22Rv1 (cell line): ENCODE results near the gene ETFB.

Experiments used
- H3K27ac ChIP-seq: fragments of 450-650 bp; 2 replicates; pipeline ENCODE4 v1.5.1; 2017
- ZFX ChIP-seq: fragments of 450-650 bp; IDR thresholded peaks from 2 replicates; pipeline ENCODE4 v1.6.1; 2017; ENCODE audit warnings: antibody characterized with exemption, borderline replicate concordance
- TF ChIP-seq, protein P1 (sequence below): fragments of 450-650 bp; IDR thresholded peaks from 2 replicates; pipeline ENCODE4 v1.5.1; 2017; ENCODE audit warnings: mild to moderate bottlenecking

The ETFB gene

DNA sequence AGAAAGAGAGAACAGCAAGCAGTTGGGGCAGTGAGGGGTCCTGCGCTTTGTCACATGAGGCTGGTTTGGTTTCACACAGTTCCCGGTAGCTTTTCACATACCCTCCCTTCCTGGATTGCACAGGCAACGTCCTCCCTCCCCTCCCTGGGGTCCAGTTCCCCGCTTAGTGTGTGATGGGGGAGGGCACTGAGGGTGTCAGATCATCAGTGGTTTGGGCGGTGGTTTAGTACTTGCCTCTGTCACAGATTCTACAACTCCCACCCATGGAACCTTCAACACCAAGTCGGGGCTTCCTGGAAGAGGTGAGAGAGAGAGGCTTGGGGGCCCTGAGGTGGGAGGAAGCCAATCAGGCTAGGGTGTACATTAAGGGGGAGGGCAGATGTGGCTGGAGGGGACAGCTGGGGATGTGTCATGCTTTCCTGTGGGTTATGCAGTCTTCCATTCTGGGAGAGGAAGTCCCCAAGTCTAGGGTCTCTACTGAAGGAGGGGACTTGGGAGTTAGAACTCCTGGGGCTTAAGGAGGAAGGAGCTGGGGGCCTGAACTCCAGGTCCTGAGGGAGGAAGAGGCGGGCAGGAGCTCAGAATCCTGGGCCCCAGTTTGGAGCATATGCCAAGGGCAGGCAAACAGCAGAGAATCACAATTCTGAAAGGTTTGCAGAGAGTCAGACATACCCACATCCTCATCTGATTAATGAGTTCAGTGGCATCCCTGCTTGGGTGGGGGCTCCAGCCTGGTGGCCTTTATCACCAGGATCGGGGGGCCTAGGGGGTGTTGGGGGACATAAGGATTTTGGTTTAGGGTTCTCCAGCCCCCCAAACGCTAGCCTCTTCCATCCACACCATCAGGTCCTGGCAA, 6.7 kb upstream of the ETFB start, which contains the start of gene NKG7:
NKG7 (minus strand) TSS at position 6 of the 856 bp plus-strand sequence. CDS start 119 bp downstream, outside the sequence.
- no peak within 1 kb of the TSS for H3K27ac ChIP-seq
- TF ChIP-seq, protein P1, sequence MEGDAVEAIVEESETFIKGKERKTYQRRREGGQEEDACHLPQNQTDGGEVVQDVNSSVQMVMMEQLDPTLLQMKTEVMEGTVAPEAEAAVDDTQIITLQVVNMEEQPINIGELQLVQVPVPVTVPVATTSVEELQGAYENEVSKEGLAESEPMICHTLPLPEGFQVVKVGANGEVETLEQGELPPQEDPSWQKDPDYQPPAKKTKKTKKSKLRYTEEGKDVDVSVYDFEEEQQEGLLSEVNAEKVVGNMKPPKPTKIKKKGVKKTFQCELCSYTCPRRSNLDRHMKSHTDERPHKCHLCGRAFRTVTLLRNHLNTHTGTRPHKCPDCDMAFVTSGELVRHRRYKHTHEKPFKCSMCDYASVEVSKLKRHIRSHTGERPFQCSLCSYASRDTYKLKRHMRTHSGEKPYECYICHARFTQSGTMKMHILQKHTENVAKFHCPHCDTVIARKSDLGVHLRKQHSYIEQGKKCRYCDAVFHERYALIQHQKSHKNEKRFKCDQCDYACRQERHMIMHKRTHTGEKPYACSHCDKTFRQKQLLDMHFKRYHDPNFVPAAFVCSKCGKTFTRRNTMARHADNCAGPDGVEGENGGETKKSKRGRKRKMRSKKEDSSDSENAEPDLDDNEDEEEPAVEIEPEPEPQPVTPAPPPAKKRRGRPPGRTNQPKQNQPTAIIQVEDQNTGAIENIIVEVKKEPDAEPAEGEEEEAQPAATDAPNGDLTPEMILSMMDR, result no peak
- no peak for TF ChIP-seq ZFX

DNA sequence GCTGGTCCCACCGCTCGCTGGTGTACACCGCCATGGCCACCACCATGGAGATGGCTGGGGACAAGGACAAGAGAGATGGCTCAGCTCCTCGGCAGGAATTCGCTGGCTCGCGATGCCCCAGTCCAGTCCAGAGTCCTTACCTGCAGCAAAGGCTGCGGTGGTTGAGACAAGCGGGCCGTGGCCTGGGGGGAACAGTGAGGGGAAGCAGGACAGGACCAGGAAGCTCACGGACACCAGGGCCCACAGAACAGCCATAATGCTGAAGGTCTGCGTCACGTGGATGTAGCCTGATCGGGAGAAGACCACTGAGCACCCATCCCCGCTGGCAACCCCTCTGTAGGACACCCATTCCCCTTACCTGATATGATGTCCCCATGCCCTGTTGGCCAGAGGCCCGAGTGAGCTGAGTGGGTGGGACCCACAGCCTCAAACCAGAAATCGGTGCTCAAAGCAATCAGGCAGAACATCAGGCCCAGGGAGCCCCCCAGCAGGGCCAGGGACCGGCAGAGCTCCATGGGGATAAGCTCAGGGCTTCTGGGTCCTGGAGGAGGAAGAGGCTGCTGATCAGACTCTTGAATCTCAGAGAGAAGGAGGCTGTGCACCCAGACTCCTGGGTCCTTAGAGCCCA, 5.9 kb upstream of the ETFB start:
- H3K27ac ChIP-seq, result no peak overlapping the region
- TF ChIP-seq, protein P1, result no peak
- TF ChIP-seq ZFX, result no peak

DNA sequence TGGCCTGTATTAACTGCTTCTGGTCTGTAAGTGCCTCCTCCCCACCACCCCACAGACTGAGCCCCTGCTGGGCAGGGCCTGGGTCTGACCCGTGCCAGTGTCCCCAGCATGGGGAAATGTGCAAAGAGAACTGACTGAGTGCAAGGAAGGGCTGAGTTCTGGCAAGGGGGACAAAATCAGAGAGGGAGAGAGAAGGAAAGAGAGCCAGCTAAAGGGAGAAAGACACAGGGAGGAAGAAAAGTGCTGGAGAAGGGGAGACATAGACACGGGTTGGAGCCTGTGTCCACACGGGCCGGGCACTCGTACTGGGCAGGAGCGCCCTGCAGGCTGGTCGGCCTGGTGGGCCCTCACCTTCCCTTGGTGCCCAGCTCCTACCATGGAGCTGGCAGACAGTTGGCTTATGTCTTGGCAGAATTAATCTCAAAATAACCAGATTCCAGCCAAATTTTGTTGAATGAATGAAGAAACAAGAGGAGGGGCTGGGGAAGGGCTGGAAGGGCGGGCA, 5.0 kb upstream of the ETFB start:
- H3K27ac ChIP-seq, result no peak overlapping the region
- no peak for TF ChIP-seq ZFX
- TF ChIP-seq, protein P1, result no peak

DNA sequence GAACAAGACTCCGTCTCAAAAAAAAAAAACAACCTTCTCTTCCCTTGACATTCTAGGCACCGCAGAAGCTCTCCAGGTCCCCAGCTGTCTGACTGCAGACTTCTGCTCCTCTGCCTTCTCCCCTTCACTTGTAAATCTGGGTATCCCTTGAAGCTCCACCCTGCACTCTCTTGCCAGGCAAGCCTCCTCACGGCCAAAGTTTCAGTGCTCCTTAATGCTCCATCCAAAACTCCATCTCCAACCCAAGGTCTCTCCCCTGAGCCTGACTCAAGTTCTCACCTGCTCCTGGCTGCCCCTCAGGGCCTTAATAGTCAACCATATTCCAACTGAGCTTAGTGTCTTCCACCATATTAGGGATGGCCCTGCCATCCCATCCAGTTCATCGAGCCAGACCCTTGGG, 4.0 kb upstream of the ETFB start:
- TF ChIP-seq, protein P1, result no peak
- TF ChIP-seq ZFX, result no peak
- H3K27ac ChIP-seq, result no peak overlapping the region

DNA sequence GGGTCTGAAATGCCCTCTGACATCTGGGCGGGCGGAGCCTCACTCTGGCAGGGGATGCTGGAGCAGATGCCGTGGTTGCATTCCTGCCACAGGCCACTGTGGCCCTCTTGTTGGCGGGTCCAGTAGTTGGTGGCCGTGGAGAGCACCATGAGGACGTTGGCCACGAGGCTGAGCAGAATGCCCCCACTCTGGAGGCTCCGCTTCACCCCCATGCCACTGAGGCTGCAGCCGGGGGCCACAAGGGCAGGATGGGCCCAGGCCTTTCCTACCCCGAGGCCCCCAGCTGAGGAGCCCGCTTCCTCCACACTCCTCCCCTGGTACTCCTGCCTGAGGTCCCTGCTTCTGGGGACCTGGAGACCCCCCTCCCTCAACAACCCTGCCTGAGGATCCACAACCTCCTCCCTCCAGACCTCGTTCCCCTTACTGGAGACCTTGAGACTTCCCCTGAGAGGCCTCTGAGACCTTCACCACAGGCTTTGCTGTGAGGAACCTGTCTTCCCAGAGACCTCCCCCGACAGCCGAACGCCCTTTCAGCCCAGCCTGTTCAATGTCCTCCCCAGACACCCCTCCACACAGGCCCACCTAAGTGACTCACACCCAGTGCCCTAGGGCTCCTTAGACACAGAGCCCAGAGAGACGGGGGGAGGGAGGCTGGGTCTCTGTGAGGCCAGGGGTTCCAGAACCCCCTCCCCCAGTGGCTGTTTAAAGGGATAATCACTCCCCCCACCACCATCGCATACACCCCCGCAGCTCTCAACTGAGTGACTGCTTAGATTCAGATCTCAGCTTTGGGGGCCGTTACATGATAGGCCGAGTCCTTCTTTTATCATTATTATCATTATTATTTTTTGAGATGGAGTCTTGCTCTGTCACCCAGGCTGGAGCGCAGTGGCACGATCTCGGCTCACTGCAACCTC, 2.4 kb upstream of the ETFB start, which contains the start of gene CLDND2:
CLDND2 (minus strand) TSS at position 638 of the 917 bp plus-strand sequence; CDS start at position 212, 426 bp downstream.
- no peak for TF ChIP-seq ZFX
- TF ChIP-seq, protein P1, result no peak

DNA sequence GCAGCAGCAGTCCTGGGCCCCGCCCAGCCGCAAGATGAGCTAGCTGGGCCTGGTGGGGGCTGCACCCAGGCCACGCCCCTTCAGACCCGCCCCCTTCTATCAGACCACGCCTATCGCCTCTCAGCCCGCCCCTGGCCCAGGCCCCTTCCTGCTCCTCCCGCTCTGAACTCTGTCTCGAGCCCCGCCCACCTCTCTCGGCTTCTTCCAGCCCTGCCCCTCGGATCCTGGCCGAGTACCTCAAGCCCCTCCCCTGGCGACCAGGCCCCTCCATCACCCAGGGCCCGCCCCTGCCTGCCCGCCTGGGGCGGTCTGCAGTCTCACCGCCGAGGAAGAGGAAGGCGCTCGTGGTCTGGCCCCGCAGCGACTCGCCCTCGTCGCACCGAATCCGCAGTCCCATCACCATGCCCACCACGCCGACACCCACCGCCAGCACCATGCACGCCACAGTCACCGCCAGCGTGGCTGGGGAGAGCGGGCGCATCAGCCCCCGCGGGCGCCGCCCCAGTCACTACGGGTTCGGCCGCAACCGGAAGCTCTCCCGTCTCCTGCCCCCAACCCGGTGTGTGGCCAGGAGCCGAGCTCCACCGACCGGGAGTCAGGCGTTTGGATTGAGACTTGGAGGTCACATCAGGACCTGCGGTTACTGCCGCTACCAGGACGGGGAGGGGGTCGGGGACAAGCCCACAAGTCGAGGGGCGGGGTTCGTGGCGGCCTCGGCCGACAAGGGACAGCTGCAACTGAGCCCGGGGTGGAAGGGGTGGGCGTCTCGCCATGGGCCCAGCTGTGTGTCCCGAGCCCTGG, 1.6 kb upstream of the ETFB start:
- H3K27ac ChIP-seq, result peak overlapping the region; percentile 99
- no peak for TF ChIP-seq ZFX
- TF ChIP-seq, protein P1, result peak; percentile 5; the same call in 1 of the 2 replicates

More for the DNA sequence above, 2.4 kb upstream of the ETFB start, which contains the start of gene CLDND2:
- peak within 1 kb of the TSS; percentile 99 for H3K27ac ChIP-seq
